SK-N-SH (cell line): ENCODE data around the gene HS3ST5.

ENCODE experiments used
- CTCF ChIP-seq: fragments of 200-600 bp; sonication (generic); IDR thresholded peaks from 2 replicates; pipeline ENCODE4 v1.6.1; 2017; ENCODE audit warnings: antibody characterized with exemption, mild to moderate bottlenecking, moderate library complexity
- MAX ChIP-seq: IDR thresholded peaks from 2 replicates; pipeline ENCODE4 v1.4.0; 2012; ENCODE audit warnings: low read depth
- POLR2AphosphoS5 ChIP-seq: IDR thresholded peaks from 2 replicates; pipeline ENCODE4 v1.6.1; 2012; ENCODE audit warnings: low read depth, low read length
- TAF1 ChIP-seq: IDR thresholded peaks from 2 replicates; pipeline ENCODE4 v1.6.1; 2012; ENCODE audit warnings: low read depth, mild to moderate bottlenecking, low read length, moderate library complexity, borderline replicate concordance

GRCh38 chr6:114339706-114340105 lies 3.1 kb downstream of the HS3ST5 start:
- TF ChIP-seq POLR2AphosphoS5, result no peak
- no peak for TF ChIP-seq CTCF
- no peak for TF ChIP-seq TAF1
- no peak for TF ChIP-seq MAX
